Dermis blood vessel endothelial cell (primary cell): Measurements from ENCODE around the gene WNT7B. TPM values are rescaled to one million over a fixed set of nuclear protein-coding genes. Genes with fewer than 3 reads are reported as not detected.

Experiments
- DNase-seq: peaks from one replicate; pipeline ENCODE4 v3.0.0; 2010
- total RNA-seq: library from RNA; depleted of rRNA; stranded (reverse); fragments of >200 nt; gene quantifications from 2 replicates; pipeline ENCODE4 v1.2.3, GENCODE V29; 2014

The WNT7B gene
- total RNA-seq, 1 donor from 2014 or later = not detected

GRCh38 chr22:45970705-45971407, 6.1 kb downstream of the WNT7B start:
- no peak for DNase-seq

GRCh38 chr22:45969801-45970470, 7.0 kb downstream of the WNT7B start:
- DNase-seq = no peak

- no peak for DNase-seq
Measured at GRCh38 chr22:45969414-45969799, 7.6 kb downstream of the WNT7B start.

GRCh38 chr22:45968751-45969413, 8.1 kb downstream of the WNT7B start:
- DNase-seq = peak; percentile 48

GRCh38 chr22:45968003-45968650, 8.8 kb downstream of the WNT7B start:
- DNase-seq = no peak

GRCh38 chr22:45966895-45967365, 10.0 kb downstream of the WNT7B start:
- DNase-seq = no peak

GRCh38 chr22:45966320-45966894, 10.6 kb downstream of the WNT7B start:
- no peak for DNase-seq

GRCh38 chr22:45965563-45965962, 11.4 kb downstream of the WNT7B start:
- no peak for DNase-seq

GRCh38 chr22:45964926-45965527, 11.9 kb downstream of the WNT7B start:
- no peak for DNase-seq

- no peak for DNase-seq
Measured at GRCh38 chr22:45964372-45964771, 12.6 kb downstream of the WNT7B start.

GRCh38 chr22:45963821-45964220, 13.1 kb downstream of the WNT7B start:
- no peak for DNase-seq

- no peak for DNase-seq
Measured at GRCh38 chr22:45962756-45963324, 14.1 kb downstream of the WNT7B start.

- DNase-seq = no peak
Measured at GRCh38 chr22:45962434-45962718, 14.6 kb downstream of the WNT7B start.

- no peak for DNase-seq
Measured at GRCh38 chr22:45961679-45962433, 15.1 kb downstream of the WNT7B start.

- no peak for DNase-seq
Measured at GRCh38 chr22:45960477-45961386, 16.2 kb downstream of the WNT7B start.

GRCh38 chr22:45959719-45960476, 17.1 kb downstream of the WNT7B start:
- no peak for DNase-seq

- DNase-seq = no peak
Measured at GRCh38 chr22:45958971-45959370, 18.0 kb downstream of the WNT7B start.

GRCh38 chr22:45957826-45958225, 19.1 kb downstream of the WNT7B start:
- no peak for DNase-seq

- DNase-seq = no peak
Measured at GRCh38 chr22:45953178-45953577, 23.8 kb downstream of the WNT7B start.

- DNase-seq = no peak
Measured at GRCh38 chr22:45952553-45952952, 24.4 kb downstream of the WNT7B start.
